CD4-positive, alpha-beta T cell (primary cell): ENCODE results near the gene COL4A2. TPM values are rescaled to one million over a fixed set of nuclear protein-coding genes. Genes with fewer than 3 reads are reported as not detected.
A peak's percentile ranks its signal among the peaks of the same experiment; 100 is the strongest.

ENCODE experiments used
- ATAC-seq: fragments of 200-7000 bp; cut with Tn5 transposase; one replicate; pipeline ENCODE4 v1.10.0; 2022; ENCODE audit warnings: mild to moderate bottlenecking; ENCODE audit not compliant: poor library complexity
- CTCF ChIA-PET: fragments of 350-600 bp; sonication (Branson Sonifier 250); formaldehyde crosslinking; loops from one replicate; lab custom pipeline; 2021; ENCODE audit warnings: antibody characterized with exemption, inconsistent platforms; lab: Charles Lee
- POLR2A ChIA-PET: fragments of 350-600 bp; sonication (Branson Sonifier 250); formaldehyde crosslinking; loops from one replicate; lab custom pipeline; 2021; ENCODE audit warnings: antibody characterized with exemption, inconsistent platforms; lab: Charles Lee
- DNase-seq, 14 experiments: peaks; one replicate each; pipeline ENCODE4 v3.0.0-alpha.2; 2013 to 2020; ENCODE audit warnings: mixed read lengths in 2 of 14
- H3K27ac ChIP-seq, 2 donors: one replicate each; pipeline versions ENCODE4 v1.5.1 to v1.7.0; 2013; ENCODE audit warnings: low read length in 2 of 2, low read depth in 1 of 2, mild to moderate bottlenecking in 1 of 2
- H3K27me3 ChIP-seq, 2 experiments: 1 replicate in 1 of 2; 2 replicates in 1 of 2; pipeline versions ENCODE4 v1.6.1 to v1.7.0; 2013; ENCODE audit warnings: low read length in 2 of 2, control low read depth in 1 of 2, mild to moderate bottlenecking in 1 of 2, moderate library complexity in 1 of 2; ENCODE audit not compliant: insufficient read depth in 2 of 2, control insufficient read depth in 1 of 2
- H3K36me3 ChIP-seq: one replicate; pipeline ENCODE4 v1.6.1; 2013; ENCODE audit warnings: low read length, control low read depth; ENCODE audit not compliant: insufficient read depth
- H3K4me1 ChIP-seq: one replicate; pipeline ENCODE4 v1.6.1; 2013; ENCODE audit warnings: low read length, control low read depth; ENCODE audit not compliant: insufficient read depth
- H3K4me3 ChIP-seq: one replicate; pipeline ENCODE4 v1.5.1; 2013; ENCODE audit warnings: mild to moderate bottlenecking, low read length, moderate library complexity
- H3K9me3 ChIP-seq, 2 experiments: 1 replicate in 1 of 2; 2 replicates in 1 of 2; pipeline versions ENCODE4 v1.6.1 to v1.7.0; 2013; ENCODE audit warnings: low read length in 2 of 2, mild to moderate bottlenecking in 2 of 2, control low read depth in 1 of 2, moderate library complexity in 1 of 2; ENCODE audit not compliant: control insufficient read depth in 1 of 2, insufficient read depth in 1 of 2
- H3K27ac Mint-ChIP-seq: one replicate; pipeline ENCODE4 v1.8.0; 2020; ENCODE audit warnings: mixed read lengths
- H3K27me3 Mint-ChIP-seq: one replicate; pipeline ENCODE4 v1.8.0; 2021; ENCODE audit warnings: mixed read lengths
- H3K36me3 Mint-ChIP-seq: one replicate; pipeline ENCODE4 v1.8.0; 2021; ENCODE audit warnings: low read depth, mixed read lengths
- H3K4me1 Mint-ChIP-seq: one replicate; pipeline ENCODE4 v1.8.0; 2021; ENCODE audit warnings: low read depth, mixed read lengths
- H3K4me3 Mint-ChIP-seq: one replicate; pipeline ENCODE4 v1.8.0; 2020; ENCODE audit warnings: mild to moderate bottlenecking, mixed read lengths
- H3K9me3 Mint-ChIP-seq: one replicate; pipeline ENCODE4 v1.8.0; 2020; ENCODE audit warnings: mixed read lengths
- intact Hi-C, 2 experiments: fragments of 100-400 bp; cut with DNase I in 1 of 2; cut with micrococcal nuclease in 1 of 2; formaldehyde crosslinking; loops; one replicate each; pipeline versions ENCODE4 v1.15.1 to v1.9.0; 2023 to 2025; cut with DNase I, micrococcal nuclease
- total RNA-seq, 174 experiments: library from RNA in 2 of 174; stranded (reverse) in 2 of 174; gene quantifications; one replicate each; pipeline ENCODE4 v1.2.3 and lab custom pipeline; 2021 to 2026
- TF ChIP-seq, protein P1 (sequence below): fragments of 200-600 bp; IDR thresholded peaks from one replicate; pipeline ENCODE4 v1.8.0; 2022; ENCODE audit warnings: antibody characterized with exemption, mild to moderate bottlenecking

Gene COL4A2
- total RNA-seq, 2 experiments from 2014 or later: not detected

DNA sequence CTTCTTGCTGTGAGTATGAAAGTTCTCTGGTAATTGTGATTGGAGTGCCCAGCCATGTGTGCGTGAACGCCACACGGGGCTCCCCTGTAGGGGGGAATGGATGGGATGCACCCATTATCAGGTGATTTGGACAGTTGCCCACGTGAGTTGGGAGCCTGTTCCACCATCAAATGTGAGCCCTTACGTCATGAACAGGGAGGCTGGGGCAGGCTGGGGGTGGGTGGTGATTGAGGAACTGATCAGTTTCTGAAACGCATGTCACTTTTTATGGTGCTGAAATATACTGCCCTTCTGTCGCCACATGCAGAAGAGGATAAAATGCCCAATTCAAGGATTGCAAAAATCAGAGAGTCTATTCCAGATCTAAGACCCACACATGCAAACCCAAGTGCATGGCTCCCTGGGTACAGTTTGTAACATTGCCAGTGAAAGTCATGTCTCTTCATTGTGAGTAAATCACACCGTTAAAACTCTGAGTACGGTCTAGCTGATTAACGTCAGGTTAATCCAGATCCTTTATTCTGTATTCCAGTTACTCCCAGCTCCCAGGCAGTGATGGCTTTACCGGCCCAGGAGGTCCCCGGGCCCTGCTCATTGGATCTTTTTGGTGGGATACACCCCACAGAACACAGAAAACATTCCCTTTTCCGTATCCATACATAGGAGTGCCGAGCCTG lies 164.2 kb downstream of the COL4A2 start:
- DNase-seq: peak in 1 of 14 experiments; percentile 35
- H3K4me1 Mint-ChIP-seq: no peaks in the 10 kb centered on the region
- Histone ChIP-seq H3K27ac (no peak overlapping the region), H3K4me1 (no peaks in the 10 kb centered on the region), H3K4me3 (no peak overlapping the region), H3K9me3 (peaks cover 0 to 6% of the 10 kb centered on the region in 2 experiments), H3K27me3 (peaks cover 0 to 10% of the 10 kb centered on the region in 2 experiments), H3K36me3 (no peaks in the 10 kb centered on the region)
- peaks cover 12% of the 10 kb centered on the region for H3K27me3 Mint-ChIP-seq
- POLR2A ChIA-PET: no interaction called here
- intact Hi-C loops: no loop called here
- H3K36me3 Mint-ChIP-seq: no peaks in the 10 kb centered on the region
- H3K9me3 Mint-ChIP-seq: no peaks in the 10 kb centered on the region
- no peak overlapping the region for H3K4me3 Mint-ChIP-seq
- ATAC-seq: no peak
- TF ChIP-seq, protein P1, sequence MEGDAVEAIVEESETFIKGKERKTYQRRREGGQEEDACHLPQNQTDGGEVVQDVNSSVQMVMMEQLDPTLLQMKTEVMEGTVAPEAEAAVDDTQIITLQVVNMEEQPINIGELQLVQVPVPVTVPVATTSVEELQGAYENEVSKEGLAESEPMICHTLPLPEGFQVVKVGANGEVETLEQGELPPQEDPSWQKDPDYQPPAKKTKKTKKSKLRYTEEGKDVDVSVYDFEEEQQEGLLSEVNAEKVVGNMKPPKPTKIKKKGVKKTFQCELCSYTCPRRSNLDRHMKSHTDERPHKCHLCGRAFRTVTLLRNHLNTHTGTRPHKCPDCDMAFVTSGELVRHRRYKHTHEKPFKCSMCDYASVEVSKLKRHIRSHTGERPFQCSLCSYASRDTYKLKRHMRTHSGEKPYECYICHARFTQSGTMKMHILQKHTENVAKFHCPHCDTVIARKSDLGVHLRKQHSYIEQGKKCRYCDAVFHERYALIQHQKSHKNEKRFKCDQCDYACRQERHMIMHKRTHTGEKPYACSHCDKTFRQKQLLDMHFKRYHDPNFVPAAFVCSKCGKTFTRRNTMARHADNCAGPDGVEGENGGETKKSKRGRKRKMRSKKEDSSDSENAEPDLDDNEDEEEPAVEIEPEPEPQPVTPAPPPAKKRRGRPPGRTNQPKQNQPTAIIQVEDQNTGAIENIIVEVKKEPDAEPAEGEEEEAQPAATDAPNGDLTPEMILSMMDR: no peak
- CTCF ChIA-PET: no interaction called here
- H3K27ac Mint-ChIP-seq: no peak overlapping the region

DNA sequence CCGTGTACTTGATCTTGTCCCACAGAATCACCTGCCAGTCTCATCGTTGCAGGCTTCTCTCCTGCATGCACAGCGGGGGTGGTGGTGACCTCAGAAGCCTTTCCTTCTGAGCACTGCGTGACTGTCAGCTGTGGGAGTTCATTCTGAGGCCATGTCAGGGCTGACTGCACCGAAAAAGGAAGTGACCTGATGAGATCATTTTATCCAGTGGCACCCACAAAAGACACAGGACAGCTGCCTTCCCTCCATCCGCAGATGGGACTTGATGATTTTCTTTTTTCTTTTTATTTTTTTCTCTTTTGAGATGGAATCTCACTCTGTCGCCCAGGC lies 164.7 kb downstream of the COL4A2 start:
- Mint-ChIP-seq H3K36me3 (no peaks in the 10 kb centered on the region), H3K9me3 (no peaks in the 10 kb centered on the region), H3K27me3 (peaks cover 12% of the 10 kb centered on the region), H3K27ac (no peak overlapping the region), H3K4me1 (no peaks in the 10 kb centered on the region), H3K4me3 (no peak overlapping the region)
- DNase-seq: peak in 3 of 14 experiments; percentile 17 to 74 (median 58)
- Histone ChIP-seq H3K27ac (no peak overlapping the region), H3K36me3 (no peaks in the 10 kb centered on the region), H3K4me1 (no peaks in the 10 kb centered on the region), H3K4me3 (no peak overlapping the region), H3K9me3 (peaks cover 0 to 6% of the 10 kb centered on the region in 2 experiments), H3K27me3 (peaks cover 0 to 10% of the 10 kb centered on the region in 2 experiments)
- POLR2A ChIA-PET: no interaction called here
- TF ChIP-seq, protein P1: no peak
- intact Hi-C loops: no loop called here
- CTCF ChIA-PET: no interaction called here
- no peak for ATAC-seq

DNA sequence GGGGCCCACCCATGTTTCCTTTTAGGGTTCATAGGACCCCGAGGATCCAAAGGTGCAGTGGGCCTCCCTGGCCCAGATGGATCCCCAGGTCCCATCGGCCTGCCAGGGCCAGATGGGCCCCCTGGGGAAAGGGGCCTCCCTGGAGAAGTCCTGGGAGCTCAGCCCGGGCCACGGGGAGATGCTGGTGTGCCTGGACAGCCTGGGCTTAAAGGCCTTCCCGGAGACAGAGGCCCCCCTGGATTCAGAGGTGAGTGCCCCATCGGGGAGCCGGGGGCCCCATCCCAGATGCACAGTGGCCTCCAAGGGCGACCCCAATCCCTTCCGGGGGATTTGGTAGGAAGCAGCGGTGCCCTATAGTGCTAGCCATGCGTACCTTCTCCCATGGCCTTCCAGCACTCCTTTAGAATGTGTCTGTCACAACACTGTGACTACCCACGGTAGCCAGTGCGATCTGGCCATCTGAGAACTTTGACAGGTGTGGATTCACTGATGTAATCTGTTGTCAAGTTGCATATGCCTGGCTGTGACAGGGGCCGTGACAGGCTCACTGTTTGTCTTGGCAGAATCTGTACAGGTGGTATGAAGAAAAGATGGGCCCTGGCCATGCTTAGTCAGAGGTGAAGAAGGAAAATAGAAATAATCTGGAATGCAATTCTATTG lies 165.9 kb downstream of the COL4A2 start:
- CTCF ChIA-PET: no interaction called here

More for the DNA sequence above, 165.9 kb downstream of the COL4A2 start:
- H3K4me1 ChIP-seq: no peaks in the 10 kb centered on the region
- no peaks in the 10 kb centered on the region for H3K4me1 Mint-ChIP-seq
- H3K4me3 Mint-ChIP-seq: no peak overlapping the region
- intact Hi-C loops: no loop called here
- peaks cover 0 to 10% of the 10 kb centered on the region in 2 experiments for H3K27me3 ChIP-seq
- H3K9me3 Mint-ChIP-seq: no peaks in the 10 kb centered on the region
- POLR2A ChIA-PET: no interaction called here
- no peak overlapping the region for H3K27ac ChIP-seq
- H3K36me3 Mint-ChIP-seq: no peaks in the 10 kb centered on the region
- DNase-seq (no peak), ATAC-seq (no peak)
- TF ChIP-seq, protein P1: no peak
- no peak overlapping the region for H3K27ac Mint-ChIP-seq
- no peak overlapping the region for H3K4me3 ChIP-seq
- H3K36me3 ChIP-seq: no peaks in the 10 kb centered on the region
- H3K27me3 Mint-ChIP-seq: peaks cover 12% of the 10 kb centered on the region
- peaks cover 0 to 6% of the 10 kb centered on the region in 2 experiments for H3K9me3 ChIP-seq
